SK-N-MC (cell line): ENCODE measurements around the gene DGKZ.

Experiments used
- EZH2 ChIP-seq: fragments of 200-600 bp; sonication (generic); IDR thresholded peaks from one replicate; pipeline ENCODE4 v1.6.1; 2017; ENCODE audit warnings: antibody characterized with exemption
- FOXP2 ChIP-seq: optimal IDR thresholded peaks from 2 replicates; pipeline ENCODE3; 2011; ENCODE audit warnings: mild to moderate bottlenecking, moderate library complexity; ENCODE audit not compliant: insufficient read depth; ENCODE audit errors: extremely low read length, control extremely low read depth
- POLR2AphosphoS5 ChIP-seq: IDR thresholded peaks from 2 replicates; pipeline ENCODE4 v1.6.1; 2012; ENCODE audit warnings: mild to moderate bottlenecking, low read depth, low read length, borderline replicate concordance

GRCh38 chr11:46397526-46397925 is 50.3 kb downstream of the DGKZ start:
- no peak for TF ChIP-seq EZH2
- no peak for TF ChIP-seq FOXP2
- TF ChIP-seq POLR2AphosphoS5: no peak
